Measurements from ENCODE around the gene TCAF1. TPM values are rescaled to one million over a fixed set of nuclear protein-coding genes. Genes with fewer than 3 reads are reported as not detected.

Gene TCAF1
- total RNA-seq (2014; rRNA removed; shearing (Covaris generic)): 32.3 and 33.7 TPM in 2 replicates

DNA sequence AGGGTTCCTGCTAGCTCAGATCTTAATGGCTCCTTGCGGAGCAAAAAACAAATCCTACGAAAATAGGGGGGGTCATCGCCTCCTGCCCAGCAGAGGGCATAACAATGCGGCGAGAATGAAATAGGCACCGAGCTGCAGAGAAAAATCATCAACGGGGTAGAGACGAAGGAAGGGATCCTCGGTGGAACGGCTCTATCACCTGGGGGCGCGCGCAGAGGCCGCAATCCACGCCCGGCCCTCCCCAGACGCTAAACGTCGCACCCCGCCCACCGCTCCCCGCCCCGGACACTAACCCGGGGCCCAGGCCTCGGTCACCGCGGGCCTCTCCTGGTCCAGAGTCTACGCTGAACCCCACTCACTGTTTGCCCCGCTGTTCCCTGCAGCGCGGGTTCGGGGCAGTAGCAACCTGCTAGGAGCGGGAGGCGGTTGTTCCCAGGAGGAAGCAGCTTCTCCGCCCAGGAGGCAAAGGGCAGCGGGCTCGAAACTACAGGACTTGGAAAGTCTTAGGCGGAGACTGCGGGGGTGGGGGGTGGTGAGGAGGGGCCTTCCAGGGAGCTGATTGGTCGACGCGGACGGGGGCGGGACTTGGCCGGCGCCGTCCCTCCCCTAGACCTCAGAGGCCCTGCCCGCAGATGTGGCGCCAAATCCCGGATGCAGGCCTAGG is at the start of gene TCAF1:
TCAF1 (minus strand) TSS at position 509 of the 664 bp plus-strand sequence. CDS start 25,568 bp downstream, outside the sequence.
- in situ Hi-C loops (cut with HindIII; ENCODE audit: low sequenced_read_pairs): no loop called here
- DNase-seq (ENCODE audit: low spot score): peak; percentile 97

DNA sequence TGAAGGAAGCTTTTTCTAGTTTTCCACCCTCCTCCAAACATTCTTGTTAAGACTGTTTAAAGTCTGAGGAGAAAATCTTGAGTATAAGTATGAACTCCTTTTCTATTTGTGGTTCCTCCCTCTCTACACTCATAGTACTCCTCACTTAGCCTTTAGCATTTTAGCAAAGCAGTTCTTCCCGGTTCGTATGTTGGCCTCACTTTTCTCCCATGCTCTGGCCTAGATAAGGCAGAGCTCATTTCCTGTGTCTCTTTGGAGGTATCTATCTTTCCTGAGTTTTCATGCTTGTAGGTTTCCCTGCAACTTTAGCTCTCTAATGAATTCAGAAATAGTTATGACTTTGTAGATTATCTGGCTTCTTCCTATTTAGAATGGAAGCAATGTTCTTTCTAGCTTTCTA is 46.8 kb upstream of the TCAF1 start:
- DNase-seq (ENCODE audit: low spot score): no peak
- in situ Hi-C loops (cut with HindIII; ENCODE audit: low sequenced_read_pairs): no loop called here

DNA sequence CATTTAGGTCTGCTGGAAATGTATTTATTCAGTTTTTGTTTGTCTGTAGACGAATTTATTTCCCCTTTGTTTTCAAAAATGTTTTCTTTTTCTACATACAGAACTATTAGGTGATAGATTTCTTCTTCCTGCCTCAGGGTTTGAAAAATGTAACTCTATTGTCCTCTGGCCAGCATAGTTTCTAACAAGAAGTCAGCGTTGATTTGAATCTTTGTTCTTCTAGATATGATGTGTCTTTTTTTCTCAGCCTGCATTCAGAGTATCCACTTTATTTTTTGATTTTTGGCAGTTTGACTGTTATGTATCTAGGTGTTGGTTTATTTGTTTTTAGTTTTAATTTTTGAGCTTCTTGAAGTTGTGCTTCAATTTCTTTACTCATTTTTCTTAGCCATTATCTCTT is 45.1 kb upstream of the TCAF1 start:
- no peak for DNase-seq (ENCODE audit: low spot score)
- in situ Hi-C loops (cut with HindIII; ENCODE audit: low sequenced_read_pairs): no loop called here

- no peak for DNase-seq (ENCODE audit: low spot score)
- in situ Hi-C loops (cut with HindIII; ENCODE audit: low sequenced_read_pairs): no loop called here
These were observed 43.4 kb upstream of the TCAF1 start for GRCh38 chr7:143945423-143945822.

- DNase-seq (ENCODE audit: low spot score): no peak
- in situ Hi-C loops (cut with HindIII; ENCODE audit: low sequenced_read_pairs): no loop called here
These were observed 36.6 kb upstream of the TCAF1 start for GRCh38 chr7:143938379-143939243.

DNA sequence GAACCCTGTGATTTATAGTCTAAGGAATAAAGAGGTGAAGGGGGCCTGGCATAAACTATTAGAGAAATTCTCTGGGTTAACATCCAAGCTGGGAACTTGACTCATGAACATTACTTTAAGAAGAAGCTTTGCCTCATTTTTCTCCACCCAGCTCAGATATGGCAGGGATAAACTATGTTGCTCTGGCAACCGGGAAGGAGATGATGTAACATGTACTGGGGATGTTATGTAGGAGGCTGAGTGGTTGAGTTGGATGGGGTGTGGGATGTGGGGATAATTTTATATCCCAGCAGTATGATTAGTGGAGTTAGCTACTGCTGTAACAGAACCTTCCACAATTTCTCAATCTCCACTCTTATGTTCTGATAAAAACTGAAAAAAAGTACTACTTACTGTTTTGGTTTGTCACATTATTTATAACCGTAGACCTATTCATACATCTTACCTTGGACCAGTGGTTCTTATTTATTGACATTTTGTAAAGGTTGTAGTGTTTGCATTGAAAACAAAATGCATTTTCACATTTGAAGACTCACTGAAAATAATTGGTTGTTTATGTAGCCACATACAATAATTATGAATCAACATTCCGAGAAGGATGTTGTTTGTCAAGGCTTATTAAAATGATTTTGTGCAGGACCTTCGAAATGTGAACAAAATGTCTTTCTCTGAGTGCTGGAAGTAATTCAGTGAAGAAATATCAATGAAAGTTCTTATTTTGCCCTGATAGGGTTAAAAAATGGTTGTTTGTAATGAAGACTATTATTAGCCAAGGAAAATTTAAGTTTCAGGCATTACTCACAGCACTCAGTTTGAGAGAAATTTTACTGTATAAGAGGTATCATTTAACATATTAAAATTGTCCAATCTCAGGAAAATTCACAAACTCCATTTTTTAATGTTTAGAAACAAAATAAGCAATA is 34.4 kb upstream of the TCAF1 start:
- DNase-seq (ENCODE audit: low spot score): no peak
- in situ Hi-C loops (cut with HindIII; ENCODE audit: low sequenced_read_pairs): no loop called here

GRCh38 chr7:143934526-143935325 is 32.8 kb upstream of the TCAF1 start, which contains the start of gene OR2F2:
TSS of gene OR2F2 (plus strand) at chr7:143935233. CDS start at chr7:143935233, 0 bp downstream.
- in situ Hi-C loops (cut with HindIII; ENCODE audit: low sequenced_read_pairs): no loop called here
- DNase-seq (ENCODE audit: low spot score): no peak

DNA sequence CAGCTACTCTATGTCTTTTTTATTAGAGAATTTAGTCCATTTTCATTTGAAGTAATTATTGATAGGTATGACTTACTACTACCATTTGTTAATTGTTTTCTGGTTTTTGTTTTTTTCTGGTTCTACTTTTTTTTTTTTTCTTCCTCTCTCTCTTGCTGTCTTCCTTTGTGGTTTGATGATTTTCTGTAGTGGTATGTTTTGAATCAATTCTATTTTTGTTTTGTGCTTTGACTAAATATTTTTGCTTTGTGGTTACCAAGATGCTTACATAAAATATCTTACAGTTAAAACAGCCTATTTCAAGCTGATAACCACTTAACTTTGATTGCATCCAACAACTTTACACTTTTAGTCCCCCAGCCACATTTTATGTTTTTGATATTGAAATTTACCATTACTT is 29.8 kb upstream of the TCAF1 start:
- in situ Hi-C loops (cut with HindIII; ENCODE audit: low sequenced_read_pairs): no loop called here
- no peak for DNase-seq (ENCODE audit: low spot score)

DNA sequence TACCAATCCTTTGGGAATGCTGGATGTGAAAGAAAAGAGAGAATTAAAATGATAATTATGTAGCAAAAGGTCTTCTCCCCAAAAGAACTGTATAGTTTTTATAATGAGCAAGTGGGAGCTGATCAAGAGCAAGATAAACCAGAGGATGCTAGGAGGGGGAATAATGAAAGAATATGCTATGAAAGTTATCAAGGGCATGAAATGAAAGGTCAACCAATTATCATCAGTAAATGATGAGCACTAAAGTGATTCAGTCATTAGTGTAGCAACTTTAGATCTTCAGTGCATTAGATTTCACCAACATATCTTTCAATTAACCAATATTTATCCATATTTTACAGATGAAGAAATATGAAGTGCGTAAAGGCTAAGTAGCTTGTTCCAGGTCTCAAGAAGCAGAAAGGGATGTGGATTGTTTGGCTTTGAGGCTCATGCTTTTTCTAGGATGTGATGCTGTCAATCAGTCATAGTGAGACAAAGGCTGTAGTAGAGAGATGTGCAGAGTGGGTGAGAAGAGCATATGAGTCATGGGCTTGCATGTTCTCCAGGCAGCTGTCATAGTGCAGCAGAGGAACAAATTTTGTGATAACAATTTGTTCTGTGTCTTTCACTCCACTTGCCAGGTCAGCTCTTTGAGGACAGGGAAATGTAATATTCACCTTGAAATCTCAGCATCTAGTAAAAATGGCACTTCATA is 27.4 kb upstream of the TCAF1 start:
- peak; percentile 1 for DNase-seq (ENCODE audit: low spot score)
- in situ Hi-C loops (cut with HindIII; ENCODE audit: low sequenced_read_pairs): no loop called here

DNA sequence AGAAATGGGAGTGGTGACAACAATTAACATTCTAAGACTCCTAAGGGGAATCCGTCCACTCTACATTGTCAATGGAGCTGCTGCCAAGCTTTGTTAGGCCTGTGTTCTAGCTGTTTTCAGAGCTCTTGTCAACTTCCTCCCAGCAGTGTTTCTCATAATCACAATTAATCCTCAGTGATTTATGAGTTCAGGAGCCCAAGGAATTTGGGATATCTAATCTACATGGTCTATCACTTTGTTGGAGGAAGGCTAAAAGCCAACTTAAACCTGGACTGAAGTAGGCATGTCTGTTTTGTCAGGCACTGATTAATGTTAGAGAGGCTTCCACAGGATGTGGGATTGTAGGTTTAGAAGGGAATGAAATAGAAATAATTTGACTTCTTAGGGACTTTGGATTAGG is 22.9 kb upstream of the TCAF1 start:
- in situ Hi-C loops (cut with HindIII; ENCODE audit: low sequenced_read_pairs): no loop called here
- DNase-seq (ENCODE audit: low spot score): no peak

- in situ Hi-C loops (cut with HindIII; ENCODE audit: low sequenced_read_pairs): no loop called here
- no peak for DNase-seq (ENCODE audit: low spot score)
These were observed 13.1 kb upstream of the TCAF1 start for GRCh38 chr7:143914938-143915652.

DNA sequence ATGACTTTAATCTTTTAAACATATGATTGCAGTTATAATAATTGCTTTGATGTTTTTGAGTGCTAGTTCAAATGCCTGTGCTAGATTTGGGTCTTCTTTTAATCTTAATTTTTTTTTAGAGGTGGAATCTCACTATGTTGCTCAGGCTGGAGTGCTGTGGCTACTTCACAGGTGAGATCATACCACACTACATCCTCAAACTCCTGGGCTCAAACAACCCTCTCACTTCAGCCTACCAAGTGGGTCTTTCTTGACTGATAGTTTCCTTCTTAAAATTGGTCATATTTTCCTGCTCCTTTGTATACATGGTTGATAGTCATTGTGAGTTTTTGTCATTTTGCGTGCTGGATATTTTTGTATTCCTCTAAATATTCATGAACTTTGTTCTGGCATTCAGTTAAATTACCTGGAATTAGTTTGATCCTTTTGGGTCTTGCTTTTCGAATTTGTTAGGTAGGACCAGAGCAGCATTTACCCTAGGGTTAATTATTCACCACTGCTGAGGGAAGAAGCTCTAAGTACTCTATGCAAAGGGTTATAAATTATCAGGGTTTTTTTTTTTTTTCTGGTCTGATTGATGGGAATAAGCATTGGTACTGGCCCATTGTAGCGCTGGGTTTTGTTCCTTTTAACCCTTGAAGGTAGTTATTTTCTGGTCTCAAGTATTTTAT is 12.1 kb upstream of the TCAF1 start:
- in situ Hi-C loops (cut with HindIII; ENCODE audit: low sequenced_read_pairs): no loop called here
- no peak for DNase-seq (ENCODE audit: low spot score)

DNA sequence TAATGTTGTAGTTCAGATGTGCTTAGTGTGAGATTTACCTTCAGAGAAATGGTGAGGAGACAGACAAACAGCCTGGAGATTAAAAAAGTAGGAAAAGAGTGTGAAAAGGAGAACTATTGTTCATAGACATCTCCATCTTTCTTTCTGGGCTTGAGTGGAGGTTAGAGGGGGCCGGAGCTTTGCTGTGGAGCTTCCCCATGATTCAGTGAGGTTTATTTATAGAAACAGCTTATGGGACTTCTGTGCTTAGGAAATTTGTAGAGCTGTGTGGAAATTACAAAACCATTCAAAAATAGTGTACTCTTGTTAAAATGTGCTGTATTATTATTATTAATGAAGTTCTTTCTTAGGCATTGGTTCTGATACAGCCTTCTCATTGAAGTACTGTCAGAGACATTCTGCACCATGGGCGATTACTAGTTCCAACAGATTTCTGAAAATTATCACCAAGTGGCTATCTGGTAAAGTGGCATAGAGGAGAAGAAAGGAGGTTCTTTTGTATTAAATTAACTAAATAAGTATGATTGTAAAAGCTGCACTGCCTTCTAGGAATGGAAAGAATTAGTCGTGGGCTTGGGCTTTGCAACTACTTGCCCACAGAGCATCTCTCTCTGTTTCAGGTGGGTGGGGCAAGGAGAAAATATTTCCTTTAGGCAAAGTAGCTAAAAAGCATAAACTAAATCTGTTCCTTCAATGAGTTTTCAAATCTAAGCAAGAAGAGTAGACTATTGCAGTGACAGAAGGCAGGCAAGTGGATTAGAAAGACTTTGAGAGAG is 8.7 kb upstream of the TCAF1 start:
- in situ Hi-C loops (cut with HindIII; ENCODE audit: low sequenced_read_pairs): no loop called here
- DNase-seq (ENCODE audit: low spot score): no peak

GRCh38 chr7:143909863-143910262 is 7.9 kb upstream of the TCAF1 start:
- DNase-seq (ENCODE audit: low spot score): no peak
- in situ Hi-C loops (cut with HindIII; ENCODE audit: low sequenced_read_pairs): no loop called here

DNA sequence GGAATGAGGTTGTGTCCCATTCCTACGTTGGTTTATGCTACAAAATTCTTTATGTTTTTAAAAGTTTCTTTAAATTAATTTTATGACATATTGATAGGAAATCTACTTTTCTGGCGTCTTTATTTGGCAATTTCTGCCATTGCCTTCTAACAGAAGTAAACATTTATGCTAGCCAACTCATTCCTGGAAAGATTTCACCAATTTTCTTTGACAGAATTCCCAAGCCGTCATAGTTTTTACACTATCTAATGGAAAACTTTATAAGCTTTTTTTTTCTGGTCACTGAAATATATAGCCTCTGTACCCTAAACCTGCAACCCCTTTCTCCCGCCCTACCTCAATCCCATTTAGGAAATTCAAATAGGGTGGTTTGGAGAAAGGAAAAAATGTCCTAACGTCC is 6.1 kb upstream of the TCAF1 start:
- no peak for DNase-seq (ENCODE audit: low spot score)
- in situ Hi-C loops (cut with HindIII; ENCODE audit: low sequenced_read_pairs): no loop called here

GRCh38 chr7:143906895-143907294 is 4.9 kb upstream of the TCAF1 start:
- in situ Hi-C loops (cut with HindIII; ENCODE audit: low sequenced_read_pairs): no loop called here
- DNase-seq (ENCODE audit: low spot score): no peak
